ENCODE data around the gene CRYL1.

Gene CRYL1

GRCh38 chr13:20446900-20447299, 78.8 kb downstream of the CRYL1 start:
- FAIRE-seq = no peak
- DNase-seq (ENCODE audit: insufficient read length, low spot score) = no peak
- TF ChIP-seq PAX5 (IDR thresholded peaks at IDR 0.05; ENCODE audit: insufficient read depth, low read length, severe bottlenecking) (no peak), TAF1 (IDR thresholded peaks at IDR 0.05; ENCODE audit: low read depth, low read length) (no peak), SPI1 (IDR thresholded peaks at IDR 0.05; ENCODE audit: low read depth, low read length) (no peak), POU2F2 (IDR thresholded peaks at IDR 0.05; ENCODE audit: low read depth, low read length) (no peak), POLR2AphosphoS5 (IDR thresholded peaks at IDR 0.05; ENCODE audit: low read depth, low read length) (no peak)

GRCh38 chr13:20446405-20446804, 79.3 kb downstream of the CRYL1 start:
- no peak for TF ChIP-seq POLR2AphosphoS5 (IDR thresholded peaks at IDR 0.05; ENCODE audit: low read depth, low read length)
- no peak for FAIRE-seq
- no peak for DNase-seq (ENCODE audit: insufficient read length, low spot score)

GRCh38 chr13:20442798-20443381, 82.8 kb downstream of the CRYL1 start:
- FAIRE-seq (peak; percentile 41), DNase-seq (ENCODE audit: insufficient read length, low spot score) (no peak)
- TF ChIP-seq POU2F2 (IDR thresholded peaks at IDR 0.05; ENCODE audit: low read depth, low read length) (no peak), PAX5 (IDR thresholded peaks at IDR 0.05; ENCODE audit: insufficient read depth, low read length, severe bottlenecking) (no peak), SPI1 (IDR thresholded peaks at IDR 0.05; ENCODE audit: low read depth, low read length) (no peak), POLR2A (IDR thresholded peaks at IDR 0.05; ENCODE audit: low read depth, low read length) (no peak), TAF1 (IDR thresholded peaks at IDR 0.05; ENCODE audit: low read depth, low read length) (no peak), POLR2AphosphoS5 (IDR thresholded peaks at IDR 0.05; ENCODE audit: low read depth, low read length) (no peak)

GRCh38 chr13:20442375-20442774, 83.3 kb downstream of the CRYL1 start:
- peak; percentile 5 for FAIRE-seq
- TF ChIP-seq SPI1 (IDR thresholded peaks at IDR 0.05; ENCODE audit: low read depth, low read length) (no peak), POLR2AphosphoS5 (IDR thresholded peaks at IDR 0.05; ENCODE audit: low read depth, low read length) (no peak), PAX5 (IDR thresholded peaks at IDR 0.05; ENCODE audit: insufficient read depth, low read length, severe bottlenecking) (no peak), POLR2A (IDR thresholded peaks at IDR 0.05; ENCODE audit: low read depth, low read length) (no peak), TAF1 (IDR thresholded peaks at IDR 0.05; ENCODE audit: low read depth, low read length) (no peak), POU2F2 (IDR thresholded peaks at IDR 0.05; ENCODE audit: low read depth, low read length) (no peak)

GRCh38 chr13:20441879-20442278, 83.8 kb downstream of the CRYL1 start:
- TF ChIP-seq TAF1 (IDR thresholded peaks at IDR 0.05; ENCODE audit: low read depth, low read length) = no peak
- no peak for TF ChIP-seq POLR2A (IDR thresholded peaks at IDR 0.05; ENCODE audit: low read depth, low read length)
- TF ChIP-seq PAX5 (IDR thresholded peaks at IDR 0.05; ENCODE audit: insufficient read depth, low read length, severe bottlenecking) = no peak
- TF ChIP-seq POU2F2 (IDR thresholded peaks at IDR 0.05; ENCODE audit: low read depth, low read length) = no peak
- TF ChIP-seq POLR2AphosphoS5 (IDR thresholded peaks at IDR 0.05; ENCODE audit: low read depth, low read length) = no peak
- no peak for TF ChIP-seq SPI1 (IDR thresholded peaks at IDR 0.05; ENCODE audit: low read depth, low read length)
- DNase-seq (ENCODE audit: insufficient read length, low spot score) = no peak
- no peak for FAIRE-seq

More at GRCh38 chr13:20442375-20442774, 83.3 kb downstream of the CRYL1 start:
- no peak for DNase-seq (ENCODE audit: insufficient read length, low spot score)

- TF ChIP-seq POLR2AphosphoS5 (IDR thresholded peaks at IDR 0.05; ENCODE audit: low read depth, low read length) (no peak), PAX5 (IDR thresholded peaks at IDR 0.05; ENCODE audit: insufficient read depth, low read length, severe bottlenecking) (no peak), POLR2A (IDR thresholded peaks at IDR 0.05; ENCODE audit: low read depth, low read length) (no peak), TAF1 (IDR thresholded peaks at IDR 0.05; ENCODE audit: low read depth, low read length) (no peak), SPI1 (IDR thresholded peaks at IDR 0.05; ENCODE audit: low read depth, low read length) (no peak), POU2F2 (IDR thresholded peaks at IDR 0.05; ENCODE audit: low read depth, low read length) (no peak)
Observed at GRCh38 chr13:20441056-20441455, 84.6 kb downstream of the CRYL1 start.

GRCh38 chr13:20439261-20439660, 86.4 kb downstream of the CRYL1 start:
- no peak for FAIRE-seq
- TF ChIP-seq PAX5 (IDR thresholded peaks at IDR 0.05; ENCODE audit: insufficient read depth, low read length, severe bottlenecking) (no peak), POU2F2 (IDR thresholded peaks at IDR 0.05; ENCODE audit: low read depth, low read length) (no peak), POLR2AphosphoS5 (IDR thresholded peaks at IDR 0.05; ENCODE audit: low read depth, low read length) (no peak), TAF1 (IDR thresholded peaks at IDR 0.05; ENCODE audit: low read depth, low read length) (no peak), SPI1 (IDR thresholded peaks at IDR 0.05; ENCODE audit: low read depth, low read length) (no peak), POLR2A (IDR thresholded peaks at IDR 0.05; ENCODE audit: low read depth, low read length) (no peak)

More at GRCh38 chr13:20441056-20441455, 84.6 kb downstream of the CRYL1 start:
- FAIRE-seq (no peak), DNase-seq (ENCODE audit: insufficient read length, low spot score) (no peak)

GRCh38 chr13:20438801-20439200, 86.9 kb downstream of the CRYL1 start:
- no peak for DNase-seq (ENCODE audit: insufficient read length, low spot score)
- TF ChIP-seq POU2F2 (IDR thresholded peaks at IDR 0.05; ENCODE audit: low read depth, low read length) (no peak), PAX5 (IDR thresholded peaks at IDR 0.05; ENCODE audit: insufficient read depth, low read length, severe bottlenecking) (no peak), TAF1 (IDR thresholded peaks at IDR 0.05; ENCODE audit: low read depth, low read length) (no peak), POLR2AphosphoS5 (IDR thresholded peaks at IDR 0.05; ENCODE audit: low read depth, low read length) (no peak), SPI1 (IDR thresholded peaks at IDR 0.05; ENCODE audit: low read depth, low read length) (no peak), POLR2A (IDR thresholded peaks at IDR 0.05; ENCODE audit: low read depth, low read length) (no peak)
- FAIRE-seq = no peak

More at GRCh38 chr13:20439261-20439660, 86.4 kb downstream of the CRYL1 start:
- no peak for DNase-seq (ENCODE audit: insufficient read length, low spot score)

- no peak for TF ChIP-seq TAF1 (IDR thresholded peaks at IDR 0.05; ENCODE audit: low read depth, low read length)
- TF ChIP-seq POLR2A (IDR thresholded peaks at IDR 0.05; ENCODE audit: low read depth, low read length) = no peak
- no peak for TF ChIP-seq SPI1 (IDR thresholded peaks at IDR 0.05; ENCODE audit: low read depth, low read length)
- no peak for TF ChIP-seq PAX5 (IDR thresholded peaks at IDR 0.05; ENCODE audit: insufficient read depth, low read length, severe bottlenecking)
- TF ChIP-seq POU2F2 (IDR thresholded peaks at IDR 0.05; ENCODE audit: low read depth, low read length) = no peak
- no peak for TF ChIP-seq POLR2AphosphoS5 (IDR thresholded peaks at IDR 0.05; ENCODE audit: low read depth, low read length)
- FAIRE-seq (no peak), DNase-seq (ENCODE audit: insufficient read length, low spot score) (no peak)
Observed at GRCh38 chr13:20436505-20436904, 89.2 kb downstream of the CRYL1 start.
